GM12801 (cell line): ENCODE measurements around the gene PRL.

Experiments
- TF ChIP-seq, protein P1 (sequence below): IDR thresholded peaks from one replicate; pipeline ENCODE4 v1.5.1; 2011; ENCODE audit warnings: control low read depth; ENCODE audit not compliant: insufficient read length; ENCODE audit errors: extremely low read depth

The PRL gene

DNA sequence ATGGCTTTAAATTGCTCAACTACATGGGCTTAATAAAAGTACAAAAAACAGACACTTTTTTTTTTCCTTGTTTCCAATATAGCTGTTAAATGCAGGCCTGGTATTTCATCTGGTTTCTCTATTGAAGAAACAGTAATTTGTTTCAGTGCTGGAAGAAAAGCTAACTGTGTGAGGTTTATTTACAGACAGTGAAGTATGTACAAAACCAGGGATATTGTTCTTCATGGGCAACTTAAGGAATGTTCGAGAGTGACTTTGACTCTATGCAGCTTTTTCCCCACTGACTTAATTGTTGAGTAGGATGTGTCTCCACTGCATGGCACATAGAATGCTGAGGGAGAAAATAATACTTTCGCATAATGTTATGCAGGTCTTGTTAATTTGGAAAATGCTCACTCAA, 31.0 kb upstream of the PRL start:
- TF ChIP-seq, protein P1, sequence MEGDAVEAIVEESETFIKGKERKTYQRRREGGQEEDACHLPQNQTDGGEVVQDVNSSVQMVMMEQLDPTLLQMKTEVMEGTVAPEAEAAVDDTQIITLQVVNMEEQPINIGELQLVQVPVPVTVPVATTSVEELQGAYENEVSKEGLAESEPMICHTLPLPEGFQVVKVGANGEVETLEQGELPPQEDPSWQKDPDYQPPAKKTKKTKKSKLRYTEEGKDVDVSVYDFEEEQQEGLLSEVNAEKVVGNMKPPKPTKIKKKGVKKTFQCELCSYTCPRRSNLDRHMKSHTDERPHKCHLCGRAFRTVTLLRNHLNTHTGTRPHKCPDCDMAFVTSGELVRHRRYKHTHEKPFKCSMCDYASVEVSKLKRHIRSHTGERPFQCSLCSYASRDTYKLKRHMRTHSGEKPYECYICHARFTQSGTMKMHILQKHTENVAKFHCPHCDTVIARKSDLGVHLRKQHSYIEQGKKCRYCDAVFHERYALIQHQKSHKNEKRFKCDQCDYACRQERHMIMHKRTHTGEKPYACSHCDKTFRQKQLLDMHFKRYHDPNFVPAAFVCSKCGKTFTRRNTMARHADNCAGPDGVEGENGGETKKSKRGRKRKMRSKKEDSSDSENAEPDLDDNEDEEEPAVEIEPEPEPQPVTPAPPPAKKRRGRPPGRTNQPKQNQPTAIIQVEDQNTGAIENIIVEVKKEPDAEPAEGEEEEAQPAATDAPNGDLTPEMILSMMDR = no peak

- TF ChIP-seq, protein P1 = no peak
These were observed 29.7 kb upstream of the PRL start for GRCh38 chr6:22326500-22326899.

DNA sequence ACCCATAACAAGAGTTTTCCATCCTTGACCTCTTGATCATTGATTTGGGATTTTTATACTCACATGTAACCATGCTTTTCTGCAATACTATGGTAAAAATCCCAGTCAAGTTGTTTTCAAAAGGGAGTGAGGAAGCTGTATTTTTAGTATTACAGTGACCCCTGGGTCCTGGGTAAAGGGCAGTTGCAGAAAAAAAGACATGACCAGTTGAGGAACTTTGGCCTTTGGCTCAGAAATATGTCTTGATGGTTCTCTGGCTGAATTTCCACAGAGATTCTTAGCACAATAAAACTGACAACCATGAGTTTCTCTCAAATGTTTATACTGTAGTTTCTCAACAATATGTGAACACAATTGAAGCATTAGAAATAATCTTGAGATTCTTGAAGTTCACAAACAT, 28.6 kb upstream of the PRL start:
- TF ChIP-seq, protein P1 = no peak

DNA sequence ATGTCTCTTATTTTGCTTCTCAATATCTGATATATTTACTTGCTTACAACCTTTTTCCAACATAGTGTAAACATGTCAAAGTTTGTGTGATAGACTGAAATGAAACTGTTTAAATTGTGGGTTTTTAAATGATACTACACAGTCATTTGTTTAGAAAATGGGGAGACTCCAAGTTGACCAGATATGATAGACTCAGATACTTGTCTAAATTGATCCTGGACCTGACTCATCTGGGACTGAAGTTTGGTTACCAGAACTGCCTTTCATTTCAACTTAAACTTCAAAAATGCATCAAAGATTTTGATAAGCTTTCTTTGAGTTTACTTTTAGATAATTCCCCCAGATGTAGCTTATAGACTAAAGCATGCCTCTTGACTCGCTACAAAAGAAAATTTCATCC, 27.0 kb upstream of the PRL start:
- TF ChIP-seq, protein P1 = no peak

- TF ChIP-seq, protein P1 = no peak
These were observed 25.5 kb upstream of the PRL start for GRCh38 chr6:22322103-22323030.

DNA sequence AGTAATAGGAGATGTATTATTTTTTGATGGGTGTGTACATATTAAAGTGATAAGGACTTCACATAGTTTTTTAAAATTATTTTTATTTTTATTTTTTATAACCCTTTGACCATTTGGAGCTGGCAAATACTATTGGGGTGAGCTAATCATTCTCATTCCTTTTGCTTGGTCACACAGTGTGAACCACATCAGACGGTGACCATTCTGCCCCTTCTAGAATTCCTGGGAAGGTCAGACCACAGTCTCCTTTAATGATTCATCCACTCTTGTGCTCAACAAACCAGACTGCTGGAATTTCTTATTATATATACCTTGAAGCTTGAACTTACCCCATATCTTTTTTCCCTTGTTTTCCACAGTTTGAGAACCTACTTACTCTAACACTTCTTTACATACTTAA, 23.9 kb upstream of the PRL start:
- TF ChIP-seq, protein P1 = no peak

DNA sequence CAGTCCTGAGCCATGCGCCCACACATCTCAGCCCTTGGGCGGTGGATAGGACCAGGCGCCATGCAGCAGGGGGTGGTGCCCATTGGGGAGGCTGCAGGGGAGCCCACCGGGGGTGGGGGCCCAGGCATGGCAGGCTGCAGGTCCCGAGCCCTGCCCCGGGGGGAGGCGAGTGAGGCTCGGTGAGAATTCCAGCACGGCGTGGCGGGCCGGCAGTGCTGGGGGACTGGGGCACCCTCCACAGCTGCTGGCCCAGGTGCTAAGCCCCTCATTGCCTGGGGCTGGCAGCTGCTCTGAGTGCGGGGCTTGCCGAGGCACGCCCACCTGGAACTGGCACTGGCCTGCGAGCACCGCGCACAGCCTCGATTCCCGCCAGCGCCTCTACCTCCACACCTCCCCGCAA, 21.6 kb upstream of the PRL start:
- TF ChIP-seq, protein P1 = no peak
